ENCODE measurements around the gene RHAG. TPM values are rescaled to one million over a fixed set of nuclear protein-coding genes. Genes with fewer than 3 reads are reported as not detected.

The RHAG gene
- total RNA-seq, 2 experiments from 2014 or later, result not detected

DNA sequence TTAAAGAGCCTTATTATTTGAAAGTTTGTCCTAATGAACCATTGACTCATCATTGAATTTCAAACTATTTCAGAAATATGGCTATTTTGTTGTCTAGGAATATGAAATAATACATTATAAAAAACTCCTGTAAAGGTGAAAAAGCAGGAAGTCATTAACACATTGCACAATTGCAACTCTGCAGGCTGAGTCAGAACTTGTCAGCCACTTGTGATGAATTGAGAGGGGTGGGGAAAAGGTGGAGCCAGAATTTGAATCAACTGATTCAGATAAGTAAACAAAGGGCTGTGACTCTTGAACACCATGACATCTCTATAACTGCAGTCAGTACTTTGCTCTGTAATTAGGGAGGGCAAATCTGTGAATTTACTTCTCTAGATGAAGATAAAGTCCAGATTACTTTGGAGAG lies 80.2 kb downstream of the RHAG start:
- no peaks in the 10 kb centered on the region for H3K36me3 ChIP-seq (ENCODE audit: insufficient read depth, low read length)
- ChIA-PET POLR2A (no interaction called here), CTCF (ENCODE audit: unreplicated experiment) (no interaction called here)
- H3K27ac ChIP-seq (ENCODE audit: low read depth, low read length, poor library complexity, severe bottlenecking), result no peak overlapping the region
- H3K4me3 ChIP-seq (ENCODE audit: low read depth, low read length, poor library complexity, severe bottlenecking), result no peak overlapping the region
- H3K79me2 ChIP-seq (ENCODE audit: insufficient read depth, low read depth, low read length), result no peaks in the 10 kb centered on the region
- TF ChIP-seq EZH2phosphoT487 (IDR thresholded peaks at IDR 0.05; ENCODE audit: borderline replicate concordance, low read depth, low read length), result no peak
- TF ChIP-seq, protein P1, sequence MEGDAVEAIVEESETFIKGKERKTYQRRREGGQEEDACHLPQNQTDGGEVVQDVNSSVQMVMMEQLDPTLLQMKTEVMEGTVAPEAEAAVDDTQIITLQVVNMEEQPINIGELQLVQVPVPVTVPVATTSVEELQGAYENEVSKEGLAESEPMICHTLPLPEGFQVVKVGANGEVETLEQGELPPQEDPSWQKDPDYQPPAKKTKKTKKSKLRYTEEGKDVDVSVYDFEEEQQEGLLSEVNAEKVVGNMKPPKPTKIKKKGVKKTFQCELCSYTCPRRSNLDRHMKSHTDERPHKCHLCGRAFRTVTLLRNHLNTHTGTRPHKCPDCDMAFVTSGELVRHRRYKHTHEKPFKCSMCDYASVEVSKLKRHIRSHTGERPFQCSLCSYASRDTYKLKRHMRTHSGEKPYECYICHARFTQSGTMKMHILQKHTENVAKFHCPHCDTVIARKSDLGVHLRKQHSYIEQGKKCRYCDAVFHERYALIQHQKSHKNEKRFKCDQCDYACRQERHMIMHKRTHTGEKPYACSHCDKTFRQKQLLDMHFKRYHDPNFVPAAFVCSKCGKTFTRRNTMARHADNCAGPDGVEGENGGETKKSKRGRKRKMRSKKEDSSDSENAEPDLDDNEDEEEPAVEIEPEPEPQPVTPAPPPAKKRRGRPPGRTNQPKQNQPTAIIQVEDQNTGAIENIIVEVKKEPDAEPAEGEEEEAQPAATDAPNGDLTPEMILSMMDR (conservative IDR thresholded peaks at IDR 0.05; ENCODE audit: low read length), result no peak
- H3K4me2 ChIP-seq (ENCODE audit: low read length), result no peak overlapping the region
- no peaks in the 10 kb centered on the region for H3K9me2 ChIP-seq (ENCODE audit: insufficient read depth, low read length)
- DNase-seq (ENCODE audit: low spot score), result no peak
- no peaks in the 10 kb centered on the region for H3K4me1 ChIP-seq (ENCODE audit: insufficient read depth, low read length, poor library complexity, severe bottlenecking)
- no peaks in the 10 kb centered on the region for H4K20me1 ChIP-seq (ENCODE audit: insufficient read depth, low read length)
- intact Hi-C loops (cut with micrococcal nuclease; ENCODE audit: unreplicated experiment), result no loop called here
- BruUV-seq (replicated peaks), result no TSS peak
- H3K9me3 ChIP-seq (ENCODE audit: low read length), result no peaks in the 10 kb centered on the region
- no peak overlapping the region for H2AFZ ChIP-seq (ENCODE audit: low read length)

DNA sequence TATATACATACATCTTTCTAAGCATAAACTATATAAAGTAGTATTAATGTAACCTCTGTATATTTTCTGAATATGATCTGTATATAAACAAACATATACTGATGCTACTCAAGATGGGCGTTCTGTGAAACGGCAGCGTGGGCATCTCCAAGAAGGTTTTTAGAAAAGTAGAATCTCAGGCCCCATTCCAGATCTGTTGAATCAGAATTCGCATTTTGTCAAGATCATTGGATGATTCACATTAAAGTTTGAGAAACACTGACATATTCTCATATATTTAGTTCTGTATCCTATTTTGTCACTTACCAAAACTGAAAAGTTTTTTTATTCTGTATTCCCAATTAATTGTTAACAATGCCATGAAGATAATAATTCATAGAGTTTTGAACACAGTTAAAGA lies 80.7 kb downstream of the RHAG start:
- no peak for DNase-seq (ENCODE audit: low spot score)
- no peaks in the 10 kb centered on the region for H3K9me3 ChIP-seq (ENCODE audit: low read length)
- H3K9me2 ChIP-seq (ENCODE audit: insufficient read depth, low read length), result no peaks in the 10 kb centered on the region
- H3K4me2 ChIP-seq (ENCODE audit: low read length), result no peak overlapping the region
- H4K20me1 ChIP-seq (ENCODE audit: insufficient read depth, low read length), result no peaks in the 10 kb centered on the region
- H3K27ac ChIP-seq (ENCODE audit: low read depth, low read length, poor library complexity, severe bottlenecking), result no peak overlapping the region
- intact Hi-C loops (cut with micrococcal nuclease; ENCODE audit: unreplicated experiment), result no loop called here
- no peaks in the 10 kb centered on the region for H3K4me1 ChIP-seq (ENCODE audit: insufficient read depth, low read length, poor library complexity, severe bottlenecking)
- BruUV-seq (replicated peaks), result no TSS peak
- no peaks in the 10 kb centered on the region for H3K79me2 ChIP-seq (ENCODE audit: insufficient read depth, low read depth, low read length)
- no peak overlapping the region for H3K4me3 ChIP-seq (ENCODE audit: low read depth, low read length, poor library complexity, severe bottlenecking)
- POLR2A ChIA-PET, result no interaction called here
- TF ChIP-seq, protein P1 (conservative IDR thresholded peaks at IDR 0.05; ENCODE audit: low read length), result no peak
- TF ChIP-seq EZH2phosphoT487 (IDR thresholded peaks at IDR 0.05; ENCODE audit: borderline replicate concordance, low read depth, low read length), result no peak
- H3K36me3 ChIP-seq (ENCODE audit: insufficient read depth, low read length), result no peaks in the 10 kb centered on the region
- CTCF ChIA-PET (ENCODE audit: unreplicated experiment), result no interaction called here
- H2AFZ ChIP-seq (ENCODE audit: low read length), result no peak overlapping the region

Other genes with a start within 250 kb of the RHAG start
- gene MMUT, start 173.6 kb downstream of the RHAG start, total RNA-seq (2014; rRNA removed; shearing (Covaris generic)), result 7.7 and 9.0 TPM in 2 replicates
- gene MMUT, start 173.6 kb downstream of the RHAG start, total RNA-seq (2022), result 16.7 and 17.2 TPM in 2 replicates
- gene CENPQ, start 173.5 kb downstream of the RHAG start, total RNA-seq (2014; rRNA removed; shearing (Covaris generic)), result 7.4 and 11.2 TPM in 2 replicates
- 10.4 and 12.2 TPM in 2 replicates for gene CENPQ, start 173.5 kb downstream of the RHAG start, total RNA-seq (2022)
- gene GLYATL3, start 136.9 kb downstream of the RHAG start, total RNA-seq (2014; rRNA removed; shearing (Covaris generic)), result not detected in 2 replicates
- not detected in 2 replicates for gene GLYATL3, start 136.9 kb downstream of the RHAG start, total RNA-seq (2022)
- not detected in 2 replicates for gene C6orf141, start 86.2 kb downstream of the RHAG start, total RNA-seq (2014; rRNA removed; shearing (Covaris generic))
- not detected in 2 replicates for gene C6orf141, start 86.2 kb downstream of the RHAG start, total RNA-seq (2022)
- gene CRISP2, start 76.7 kb upstream of the RHAG start, total RNA-seq (2014; rRNA removed; shearing (Covaris generic)), result not detected in 2 replicates
- not detected in 2 replicates for gene CRISP2, start 76.7 kb upstream of the RHAG start, total RNA-seq (2022)
- gene CRISP3, start 107.5 kb upstream of the RHAG start, total RNA-seq (2014; rRNA removed; shearing (Covaris generic)), result not detected in 2 replicates
- not detected in 2 replicates for gene CRISP3, start 107.5 kb upstream of the RHAG start, total RNA-seq (2022)
- gene PGK2, start 150.4 kb upstream of the RHAG start, total RNA-seq (2014; rRNA removed; shearing (Covaris generic)), result not detected in 2 replicates
- not detected in 2 replicates for gene PGK2, start 150.4 kb upstream of the RHAG start, total RNA-seq (2022)
- gene CRISP1, start 229.7 kb upstream of the RHAG start, total RNA-seq (2014; rRNA removed; shearing (Covaris generic)), result not detected in 2 replicates
- not detected in 2 replicates for gene CRISP1, start 229.7 kb upstream of the RHAG start, total RNA-seq (2022)

Data from OCI-LY7 (cell line).